CD14-positive monocyte (primary cell): ENCODE results near the gene SLC9A9. TPM values are rescaled to one million over a fixed set of nuclear protein-coding genes. Genes with fewer than 3 reads are reported as not detected.

Experiments used
- DNase-seq, 3 donors: peaks; one replicate each; pipeline ENCODE4 v3.0.0-alpha.2; 2011 to 2022
- H2AFZ ChIP-seq: 2 replicates; pipeline ENCODE4 v1.6.0; 2012; ENCODE audit warnings: mild to moderate bottlenecking, low read depth, low read length, inconsistent platforms; ENCODE audit not compliant: insufficient read depth, poor library complexity, severe bottlenecking
- H3K27ac ChIP-seq, 2 donors: 1 replicate in 1 of 2; 2 replicates in 1 of 2; pipeline ENCODE4 v1.5.1; 2012 to 2013; ENCODE audit warnings: low read length in 2 of 2, control low read depth in 1 of 2, inconsistent platforms in 1 of 2, low read depth in 1 of 2, mild to moderate bottlenecking in 1 of 2
- H3K27me3 ChIP-seq, 2 donors: one replicate each; pipeline versions ENCODE4 v1.6.0 to v1.6.1; 2011 to 2013; ENCODE audit warnings: low read length in 2 of 2; ENCODE audit not compliant: control insufficient read depth in 2 of 2, insufficient read depth in 2 of 2
- H3K36me3 ChIP-seq, 2 donors: replicated peaks in 1 of 2; 1 replicate in 1 of 2; 2 replicates in 1 of 2; pipeline versions ENCODE4 v1.5.1 to v1.6.1; 2012 to 2013; ENCODE audit warnings: low read length in 2 of 2, control low read depth in 1 of 2, inconsistent platforms in 1 of 2, mild to moderate bottlenecking in 1 of 2; ENCODE audit not compliant: insufficient read depth in 2 of 2, control insufficient read depth in 1 of 2
- H3K4me1 ChIP-seq, 2 donors: 1 replicate in 1 of 2; 2 replicates in 1 of 2; pipeline versions ENCODE4 v1.5.1 to v1.6.1; 2012 to 2013; ENCODE audit warnings: low read length in 2 of 2, control low read depth in 1 of 2, inconsistent platforms in 1 of 2, mild to moderate bottlenecking in 1 of 2, moderate library complexity in 1 of 2; ENCODE audit not compliant: insufficient read depth in 2 of 2, control insufficient read depth in 1 of 2
- H3K4me2 ChIP-seq: replicated peaks from 2 replicates; pipeline ENCODE3; 2012; ENCODE audit warnings: low read length, moderate library complexity, mild to moderate bottlenecking; ENCODE audit not compliant: poor library complexity, severe bottlenecking; ENCODE audit errors: extremely low read depth
- H3K4me3 ChIP-seq, 3 experiments: fragments of 200-600 bp in 1 of 3; sonication (generic) in 1 of 3; replicated peaks in 1 of 3; 1 replicate in 2 of 3; 2 replicates in 1 of 3; pipeline ENCODE4 v1.5.1; 2011 to 2013; ENCODE audit warnings: low read length in 3 of 3, mild to moderate bottlenecking in 3 of 3, control low read depth in 2 of 3, low read depth in 2 of 3, inconsistent platforms in 1 of 3, moderate library complexity in 1 of 3
- H3K79me2 ChIP-seq: 2 replicates; pipeline ENCODE4 v1.6.0; 2012; ENCODE audit warnings: mild to moderate bottlenecking, control low read depth, inconsistent platforms, low read length, moderate library complexity; ENCODE audit not compliant: insufficient read depth
- H3K9ac ChIP-seq: 2 replicates; pipeline ENCODE4 v1.6.0; 2017; ENCODE audit warnings: low read length, mild to moderate bottlenecking; ENCODE audit not compliant: insufficient read depth, poor library complexity, severe bottlenecking
- H3K9me3 ChIP-seq, 2 donors: replicated peaks in 1 of 2; 1 replicate in 1 of 2; 2 replicates in 1 of 2; pipeline versions ENCODE4 v1.5.1 to v1.6.1; 2012 to 2013; ENCODE audit warnings: low read length in 2 of 2, control low read depth in 1 of 2; ENCODE audit not compliant: control insufficient read depth in 1 of 2, insufficient read depth in 1 of 2
- H4K20me1 ChIP-seq: 2 replicates; pipeline ENCODE4 v1.6.0; 2012; ENCODE audit warnings: mild to moderate bottlenecking, low read length, control low read depth, moderate library complexity; ENCODE audit not compliant: insufficient read depth
- H3K27ac Mint-ChIP-seq, 7 donors: one replicate each; pipeline ENCODE4 v1.8.0; 2020; ENCODE audit warnings: mild to moderate bottlenecking in 7 of 7, mixed read lengths in 7 of 7, moderate library complexity in 6 of 7, inconsistent platforms in 2 of 7
- H3K27me3 Mint-ChIP-seq, 3 donors: one replicate each; pipeline ENCODE4 v1.8.0; 2021 to 2022; ENCODE audit warnings: low read depth in 3 of 3, mild to moderate bottlenecking in 3 of 3, mixed read lengths in 3 of 3, moderate library complexity in 3 of 3, inconsistent platforms in 1 of 3
- H3K36me3 Mint-ChIP-seq, 2 donors: one replicate each; pipeline ENCODE4 v1.8.0; 2020; ENCODE audit warnings: mixed read lengths in 2 of 2, inconsistent platforms in 1 of 2, mild to moderate bottlenecking in 1 of 2
- H3K4me1 Mint-ChIP-seq: one replicate; pipeline ENCODE4 v1.8.0; 2020; ENCODE audit warnings: mild to moderate bottlenecking, mixed read lengths
- H3K4me3 Mint-ChIP-seq, 2 donors: one replicate each; pipeline ENCODE4 v1.8.0; 2020; ENCODE audit warnings: mild to moderate bottlenecking in 2 of 2, mixed read lengths in 2 of 2, moderate library complexity in 1 of 2
- H3K9me3 Mint-ChIP-seq, 7 donors: one replicate each; pipeline ENCODE4 v1.8.0; 2020 to 2022; ENCODE audit warnings: mixed read lengths in 7 of 7, mild to moderate bottlenecking in 6 of 7, moderate library complexity in 6 of 7, inconsistent platforms in 2 of 7
- CTCF ChIP-seq: fragments of 200-600 bp; IDR thresholded peaks from one replicate; pipeline ENCODE4 v1.8.0; 2022; ENCODE audit warnings: antibody characterized with exemption, mild to moderate bottlenecking
- WGBS: methylation state at CpG from one replicate; pipeline ENCODE4 v1.1.5; 2013; ENCODE audit warnings: missing lambda C conversion rate; ENCODE audit not compliant: insufficient coverage; 5-methylcytosine and 5-hydroxymethylcytosine counted together
- intact Hi-C, 2 donors: fragments of 100-400 bp; cut with micrococcal nuclease; formaldehyde crosslinking; loops; one replicate each; pipeline versions ENCODE4 v1.15.0 to v1.15.1; 2023
- polyA plus RNA-seq, 3 donors: library from polyadenylated mRNA; depleted of rRNA in 1 of 3; unstranded in 2 of 3; stranded (reverse) in 1 of 3; fragments of 300-500 nt in 2 of 3; fragments of >200 nt in 1 of 3; fragmentation: Illumina TruSeq in 2 of 3; gene quantifications; 1 replicate in 2 of 3; 2 replicates in 1 of 3; pipeline ENCODE4 v1.2.3, GENCODE V29; 2012 to 2021

Gene SLC9A9
- polyA plus RNA-seq, 3 donors = 14.1 to 32.8 (median 27.0) TPM

- Histone ChIP-seq H3K9me3 (no peaks in the 10 kb centered on the region), H3K4me3 (no peak overlapping the region), H3K79me2 (no peaks in the 10 kb centered on the region), H3K9ac (no peak overlapping the region), H3K4me2 (no peak overlapping the region), H3K27ac (no peak overlapping the region), H2AFZ (no peak overlapping the region), H3K27me3 (no peaks in the 10 kb centered on the region), H3K36me3 (no peaks in the 10 kb centered on the region), H4K20me1 (no peaks in the 10 kb centered on the region), H3K4me1 (no peaks in the 10 kb centered on the region)
- Mint-ChIP-seq H3K4me1 (no peaks in the 10 kb centered on the region), H3K36me3 (peaks cover 0 to 13% of the 10 kb centered on the region in 2 donors), H3K4me3 (no peak overlapping the region), H3K9me3 (no peaks in the 10 kb centered on the region), H3K27me3 (no peaks in the 10 kb centered on the region), H3K27ac (no peak overlapping the region)
- WGBS = 100% methylated on average over 1 of the region's 2 CpGs
- no peak for DNase-seq
- intact Hi-C loops = no loop called here
- no peak for TF ChIP-seq CTCF
Observed at GRCh38 chr3:143309705-143310104, 538.6 kb downstream of the SLC9A9 start.

GRCh38 chr3:143307613-143308183, 540.6 kb downstream of the SLC9A9 start:
- Mint-ChIP-seq H3K27me3 (peaks cover 0 to 3% (median 2%) of the 10 kb centered on the region in 3 donors), H3K36me3 (peaks cover 0 to 9% of the 10 kb centered on the region in 2 donors), H3K9me3 (no peaks in the 10 kb centered on the region), H3K4me1 (peaks cover 6% of the 10 kb centered on the region), H3K4me3 (no peak overlapping the region), H3K27ac (peak overlapping the region in 1 of 7 donors; percentile 24)
- Histone ChIP-seq H3K4me3 (no peak overlapping the region), H4K20me1 (no peaks in the 10 kb centered on the region), H3K27ac (no peak overlapping the region), H3K79me2 (no peaks in the 10 kb centered on the region), H3K36me3 (no peaks in the 10 kb centered on the region), H3K4me1 (no peaks in the 10 kb centered on the region), H2AFZ (no peak overlapping the region), H3K4me2 (no peak overlapping the region), H3K27me3 (no peaks in the 10 kb centered on the region), H3K9me3 (no peaks in the 10 kb centered on the region), H3K9ac (no peak overlapping the region)
- no peak for TF ChIP-seq CTCF
- intact Hi-C loops = no loop called here
- 100% methylated on average over 1 of the region's 1 CpG for WGBS
- peak in 1 of 3 donors; percentile 60 for DNase-seq
